Stimulated activated CD4-positive, alpha-beta T cell treated with anti-CD3 and anti-CD28 coated beads, TNF-alpha, amount 100 ng/mL, for 1 hour (primary cell): Measurements from ENCODE around the gene CDC34.

Experiments
- DNase-seq, 3 donors: peaks; one replicate each; pipeline ENCODE4 v3.0.0-alpha.2; 2020; ENCODE audit warnings: low read depth in 3 of 3, low spot score in 1 of 3

Gene CDC34

GRCh38 chr19:585551-586110, 54.1 kb downstream of the CDC34 start:
- DNase-seq: no peak

DNA sequence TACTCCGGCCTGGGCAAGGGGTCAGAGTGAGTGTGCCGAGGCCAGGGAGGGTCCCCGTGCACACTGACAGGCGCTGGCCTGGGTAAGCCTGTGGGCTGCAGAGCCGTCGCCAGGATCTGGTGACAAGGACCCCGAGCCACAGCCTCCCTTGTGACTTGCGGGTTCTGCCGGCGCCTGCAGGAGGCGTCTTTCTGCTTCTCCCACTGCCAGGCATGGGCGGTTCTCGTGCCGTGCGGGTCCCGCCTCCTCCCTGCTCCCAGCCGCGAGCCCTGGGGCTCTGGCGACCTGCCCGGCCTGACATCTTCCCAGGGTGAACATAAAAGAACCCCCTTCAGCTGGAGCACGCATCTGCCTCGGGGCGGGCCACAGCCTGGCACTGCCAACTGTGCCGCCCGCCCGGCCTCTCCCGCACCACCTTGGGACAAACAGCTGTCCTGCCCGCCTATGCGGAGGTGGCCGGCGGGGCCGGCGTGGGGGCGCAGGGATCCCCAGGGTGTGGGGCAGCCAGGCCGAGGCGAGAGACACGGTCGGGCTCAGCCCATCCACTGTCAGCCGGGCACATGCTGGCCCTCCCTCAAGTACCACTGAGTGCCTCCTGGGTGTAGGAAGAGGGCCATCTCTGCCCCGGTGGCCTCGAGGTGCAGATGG, 56.7 kb downstream of the CDC34 start:
- peak in 1 of 3 donors; percentile 46 for DNase-seq

GRCh38 chr19:588741-589692, 57.5 kb downstream of the CDC34 start:
- no peak for DNase-seq

DNA sequence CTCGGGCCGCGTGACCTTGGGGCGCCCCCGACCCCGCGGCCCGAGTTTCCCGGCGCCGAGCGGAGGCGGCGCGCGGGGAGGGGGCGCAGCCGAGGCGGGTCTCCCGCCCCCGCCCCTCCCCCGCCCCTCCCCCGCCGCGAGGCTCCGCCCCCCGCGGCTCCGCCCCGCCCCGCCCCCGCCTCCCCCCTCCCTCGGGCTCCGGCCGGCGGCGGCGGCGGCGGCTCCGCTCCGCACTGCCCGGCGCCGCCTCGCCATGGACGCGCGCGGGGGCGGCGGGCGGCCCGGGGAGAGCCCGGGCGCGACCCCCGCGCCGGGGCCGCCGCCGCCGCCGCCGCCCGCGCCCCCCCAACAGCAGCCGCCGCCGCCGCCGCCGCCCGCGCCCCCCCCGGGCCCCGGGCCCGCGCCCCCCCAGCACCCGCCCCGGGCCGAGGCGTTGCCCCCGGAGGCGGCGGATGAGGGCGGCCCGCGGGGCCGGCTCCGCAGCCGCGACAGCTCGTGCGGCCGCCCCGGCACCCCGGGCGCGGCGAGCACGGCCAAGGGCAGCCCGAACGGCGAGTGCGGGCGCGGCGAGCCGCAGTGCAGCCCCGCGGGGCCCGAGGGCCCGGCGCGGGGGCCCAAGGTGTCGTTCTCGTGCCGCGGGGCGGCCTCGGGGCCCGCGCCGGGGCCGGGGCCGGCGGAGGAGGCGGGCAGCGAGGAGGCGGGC, 58.3 kb downstream of the CDC34 start, which contains the start of gene HCN2:
TSS of gene HCN2 (plus strand) at position 189 of the 703 bp plus-strand sequence. CDS start at position 254, 65 bp downstream.
- no peak for DNase-seq

DNA sequence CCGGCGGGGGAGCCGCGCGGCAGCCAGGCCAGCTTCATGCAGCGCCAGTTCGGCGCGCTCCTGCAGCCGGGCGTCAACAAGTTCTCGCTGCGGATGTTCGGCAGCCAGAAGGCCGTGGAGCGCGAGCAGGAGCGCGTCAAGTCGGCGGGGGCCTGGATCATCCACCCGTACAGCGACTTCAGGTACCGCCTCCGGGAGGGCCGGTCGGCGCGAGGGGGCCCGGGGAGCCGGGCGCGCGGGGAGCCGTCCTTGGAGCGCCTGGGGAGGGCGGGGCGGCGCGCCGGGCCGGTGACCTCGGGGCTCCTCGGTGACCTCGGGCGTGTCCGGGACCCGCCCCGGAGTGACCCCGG, 58.8 kb downstream of the CDC34 start:
- DNase-seq: no peak

DNA sequence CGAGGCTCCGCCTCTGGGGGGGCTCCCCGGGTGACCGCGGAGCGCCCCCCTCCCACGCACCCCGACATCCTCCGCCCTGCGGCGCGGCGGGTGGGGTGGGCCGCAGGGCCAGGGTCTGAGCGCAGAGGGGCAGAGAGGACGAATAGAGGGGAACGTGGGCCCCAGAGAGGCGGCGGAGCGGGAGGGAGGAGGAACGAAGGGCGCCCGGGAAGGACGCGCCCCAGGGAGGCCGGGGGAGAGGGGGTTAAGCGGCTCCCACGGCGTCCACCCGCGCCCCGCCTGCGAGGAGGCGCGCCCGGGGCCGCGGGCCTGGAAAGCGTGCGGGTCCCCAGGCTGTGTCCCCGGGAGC, 59.2 kb downstream of the CDC34 start:
- no peak for DNase-seq

GRCh38 chr19:591099-591958, 59.8 kb downstream of the CDC34 start:
- DNase-seq: no peak
